HG03469 (cell line): ENCODE results near the gene GNAT3.

Source experiments
- ATAC-seq: cut with Tn5 transposase; IDR thresholded peaks from one replicate; pipeline ENCODE4 v1.9.1; 2021; ENCODE audit warnings: mild to moderate bottlenecking, moderate library complexity, moderate number of reproducible peaks; ENCODE audit not compliant: unreplicated experiment

GNAT3 gene

DNA sequence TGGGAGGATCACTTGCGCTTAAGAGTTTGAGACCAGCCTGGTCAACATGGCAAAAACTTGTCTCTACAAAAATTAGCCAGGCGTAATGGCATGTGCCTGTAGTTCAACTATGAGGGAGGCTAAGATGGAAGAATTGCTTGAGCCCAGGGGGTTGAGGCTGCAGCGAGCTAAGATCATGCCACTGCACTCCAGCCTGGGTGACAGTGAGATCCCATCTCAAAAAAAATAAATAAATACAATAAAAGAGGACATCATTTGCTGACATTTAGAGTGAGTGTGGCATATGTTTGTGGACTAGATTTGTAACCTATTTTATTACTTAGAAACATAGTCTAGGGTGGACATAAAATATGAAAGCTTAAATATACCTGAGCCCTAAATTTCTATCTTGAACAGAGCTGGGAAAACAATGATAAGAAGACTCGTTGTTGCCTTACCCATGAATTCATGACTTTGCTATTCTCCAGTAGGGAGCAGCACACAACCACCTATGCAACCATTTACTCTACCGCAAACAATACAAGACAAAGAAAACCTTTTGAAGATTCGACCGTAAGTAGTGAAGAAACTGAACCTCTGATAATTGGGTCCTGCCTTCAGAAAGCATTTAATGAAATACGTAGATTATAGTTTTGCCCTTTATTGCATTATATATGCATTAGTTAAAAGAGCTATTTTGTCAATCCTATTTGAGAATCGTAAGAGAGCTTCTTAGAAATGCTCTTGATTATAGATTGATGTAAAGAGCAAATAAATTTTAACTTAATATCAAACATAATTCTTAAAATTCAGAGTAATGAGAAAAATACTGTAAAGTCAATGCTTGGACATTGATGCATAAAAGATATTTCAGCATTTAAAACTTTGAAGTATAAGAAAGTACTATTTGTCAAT lies 83.5 kb downstream of the GNAT3 start:
- ATAC-seq, result no peak

DNA sequence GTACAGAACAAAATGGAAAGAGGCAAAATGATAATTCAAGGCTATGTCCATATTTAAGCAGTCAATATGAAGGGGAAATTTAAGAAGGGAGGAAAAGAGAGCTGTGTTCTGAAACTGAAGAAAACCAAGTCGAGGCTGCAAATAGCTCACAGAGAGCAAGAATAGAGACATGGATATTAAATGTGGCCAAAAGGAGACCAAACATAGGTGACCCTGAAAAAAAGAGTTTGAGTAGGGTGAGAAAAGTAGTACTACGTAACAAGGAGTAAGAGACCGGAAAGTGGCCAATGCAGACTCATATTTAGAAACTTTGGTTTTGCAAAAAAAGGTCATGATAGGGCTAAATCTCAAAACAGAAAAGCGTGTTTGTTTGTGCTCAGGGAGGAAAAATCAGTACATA lies 84.6 kb downstream of the GNAT3 start:
- no peak for ATAC-seq

DNA sequence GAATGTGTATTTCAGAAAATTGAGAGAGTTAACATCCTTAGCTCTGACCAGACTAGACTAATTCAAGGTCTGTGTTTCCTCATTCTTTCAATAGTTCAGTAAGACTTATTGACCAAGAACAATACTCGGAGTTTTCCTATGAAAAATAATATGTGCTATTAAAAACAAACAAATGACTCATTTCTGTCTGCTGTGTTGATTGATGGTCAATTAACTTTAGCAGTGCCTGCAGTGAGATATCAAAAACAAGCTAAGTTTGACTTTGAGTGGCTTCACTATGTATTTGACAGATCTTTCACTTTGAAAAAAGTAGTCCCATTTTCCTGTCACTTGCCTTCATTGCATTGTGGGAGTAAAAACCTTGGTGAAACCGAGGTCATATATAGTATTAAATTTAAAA lies 91.0 kb downstream of the GNAT3 start:
- no peak for ATAC-seq

DNA sequence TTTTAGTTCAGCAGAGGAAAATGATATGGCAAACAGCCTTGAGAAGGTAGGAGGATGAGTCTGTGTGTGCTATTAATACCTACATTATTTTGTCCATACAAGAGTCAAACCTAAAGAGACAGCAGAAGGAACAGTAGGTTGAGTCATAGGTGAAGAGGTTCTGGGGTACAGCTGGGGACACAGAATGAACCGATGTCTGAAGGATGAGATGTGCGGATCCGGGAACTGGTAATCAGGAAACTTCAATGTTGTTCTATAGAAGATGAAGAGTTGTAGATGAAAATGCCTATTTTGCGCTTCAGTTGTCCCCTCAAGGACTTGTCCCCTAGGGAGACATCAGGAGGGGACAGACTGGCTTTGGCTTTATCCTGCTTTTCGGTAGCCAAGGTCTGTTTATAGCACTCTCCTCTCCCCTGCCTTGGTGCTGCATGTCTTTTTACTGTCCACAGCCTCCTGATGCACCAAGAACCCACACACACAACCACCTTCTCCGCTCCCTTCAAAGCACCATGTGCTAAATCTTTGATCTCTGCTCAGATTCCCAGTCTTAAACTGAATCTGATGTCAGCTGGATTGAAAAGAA lies 94.6 kb downstream of the GNAT3 start:
- no peak for ATAC-seq

DNA sequence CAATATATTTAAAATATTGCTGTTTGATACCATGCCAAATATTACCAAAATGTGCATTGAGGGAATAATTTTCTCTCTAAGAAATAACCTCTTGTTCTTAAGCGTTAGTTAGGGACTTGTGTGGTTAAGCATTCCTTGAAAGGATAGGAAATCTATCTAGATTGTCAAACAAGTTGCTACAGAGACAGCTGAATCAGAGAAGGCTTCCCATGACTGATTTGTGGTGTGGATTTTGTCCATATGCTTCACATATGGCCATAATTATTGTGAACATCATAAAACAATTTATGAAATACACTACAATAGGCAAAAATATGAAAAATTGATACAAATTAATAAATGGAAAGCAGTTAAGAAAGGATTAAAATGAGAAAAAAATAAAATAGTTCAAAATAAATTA lies 96.3 kb downstream of the GNAT3 start:
- no peak for ATAC-seq

DNA sequence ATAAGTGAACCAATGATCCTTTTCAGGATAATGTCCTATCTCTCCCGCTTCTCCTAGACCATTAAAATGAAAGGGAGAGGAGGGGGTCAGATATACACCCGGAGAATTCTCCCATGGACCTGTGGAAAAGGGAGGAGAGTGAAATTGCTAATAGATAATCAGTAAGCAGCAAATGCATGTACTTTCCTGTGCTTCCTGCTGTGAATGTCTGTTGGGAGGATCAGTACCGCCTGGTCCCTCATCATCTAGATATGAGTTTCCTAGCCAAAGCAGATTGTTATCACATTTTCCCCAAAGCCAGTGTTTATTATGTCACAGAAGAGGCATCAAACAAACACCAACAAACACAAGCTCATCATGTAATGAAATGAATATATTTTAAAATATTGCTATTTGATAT lies 96.8 kb downstream of the GNAT3 start:
- no peak for ATAC-seq

DNA sequence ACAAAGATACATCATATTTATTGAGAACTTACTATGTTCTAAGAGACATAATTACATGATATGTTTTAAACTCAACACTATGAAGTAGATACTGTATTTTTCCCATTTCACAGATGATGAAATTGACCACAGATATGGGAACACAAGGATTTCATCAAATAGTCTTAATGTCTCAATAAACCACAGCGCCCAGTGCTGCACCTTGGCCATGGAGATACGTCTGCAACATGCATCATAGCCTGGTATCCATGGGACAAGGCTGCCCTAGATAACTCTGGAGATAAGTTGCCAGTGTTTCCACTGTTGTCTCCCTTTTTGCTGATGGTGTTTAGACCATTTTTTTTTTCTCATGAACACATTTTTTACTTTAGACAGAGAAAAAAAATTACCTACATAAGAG lies 97.5 kb downstream of the GNAT3 start:
- no peak for ATAC-seq

DNA sequence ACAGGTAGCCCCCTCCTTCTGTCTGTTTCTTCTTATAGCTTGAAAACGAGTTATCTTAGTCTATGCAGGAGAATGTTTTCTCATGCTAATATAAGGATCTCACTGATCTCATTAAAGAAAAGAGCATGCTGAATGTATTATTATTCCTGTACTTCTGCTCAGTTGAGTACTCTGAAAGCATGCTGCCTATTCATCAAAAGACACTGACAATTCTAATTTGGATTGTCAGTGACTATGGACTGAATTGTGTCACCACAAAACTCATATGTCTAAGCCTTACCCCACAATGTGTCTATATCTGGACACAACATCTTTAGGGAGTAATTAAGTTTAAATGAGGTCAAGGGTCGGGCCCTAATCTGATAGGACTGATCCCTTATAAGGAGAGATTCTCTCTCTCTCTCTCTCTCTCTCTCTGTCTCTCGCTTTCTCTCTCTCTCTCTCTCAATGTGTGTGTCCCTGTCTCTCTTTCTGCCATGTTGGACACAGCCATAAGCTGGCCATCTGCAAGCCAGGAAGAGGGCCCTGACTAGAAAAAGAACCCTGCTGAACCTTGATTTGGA lies 98.4 kb downstream of the GNAT3 start:
- no peak for ATAC-seq

DNA sequence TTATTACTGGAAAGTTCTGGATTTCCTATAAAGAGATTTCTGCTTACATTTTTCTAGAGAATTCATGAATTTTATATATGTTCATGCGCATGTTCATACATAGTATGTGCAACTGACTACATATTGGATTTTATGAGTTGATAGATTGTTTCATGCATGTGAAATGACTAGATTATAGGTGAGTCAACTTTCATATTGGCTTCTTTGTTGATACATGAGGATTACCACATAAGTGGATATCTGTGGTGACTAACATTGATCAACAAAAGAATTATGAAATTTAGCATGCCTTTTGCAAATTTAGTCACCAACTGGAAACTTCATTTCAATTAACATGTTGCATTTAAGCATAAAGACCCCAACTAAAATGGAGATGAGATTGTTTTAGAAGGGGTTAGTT lies 99.0 kb downstream of the GNAT3 start:
- ATAC-seq, result no peak

DNA sequence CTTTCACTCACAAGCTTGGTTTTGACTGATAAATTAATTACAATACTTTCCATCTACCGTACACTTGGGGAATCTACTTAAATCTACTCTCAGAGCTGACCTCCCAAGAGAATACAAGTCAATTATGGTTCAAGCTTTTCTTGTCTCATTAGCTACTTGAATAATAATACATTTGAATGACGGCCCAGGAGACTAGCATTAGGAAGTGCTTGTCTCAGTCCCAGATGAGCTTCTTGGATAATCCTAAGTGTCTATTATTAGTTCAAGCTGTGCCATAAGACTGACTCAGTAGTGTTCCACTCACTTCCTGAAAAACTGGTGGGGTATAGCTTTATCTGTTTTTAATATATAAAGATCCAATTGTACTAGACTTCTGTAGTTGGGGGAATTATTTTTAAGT lies 100.2 kb downstream of the GNAT3 start:
- ATAC-seq, result no peak

DNA sequence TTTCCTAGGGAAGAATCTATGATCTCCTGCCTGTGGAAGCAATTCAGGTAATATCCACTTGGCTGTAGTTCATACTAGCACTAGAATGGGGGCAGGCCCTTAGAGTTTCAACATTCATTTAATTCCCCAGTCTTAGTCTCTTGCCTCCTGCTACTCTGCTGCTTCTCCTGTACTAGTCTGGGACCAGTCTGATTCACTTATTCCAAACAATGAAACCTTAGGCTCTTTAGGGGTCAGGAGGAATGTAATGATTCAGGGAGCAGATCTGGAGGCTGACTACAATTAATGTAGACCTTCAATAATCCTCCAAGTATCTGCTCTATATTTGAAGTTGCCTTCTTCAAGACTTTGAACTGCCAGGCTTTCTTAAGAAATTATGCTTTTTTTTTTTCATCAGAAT lies 101.8 kb downstream of the GNAT3 start:
- no peak for ATAC-seq
